Stomach (tissue), 9 donors: ENCODE measurements around the gene PLEKHM3. TPM values are rescaled to one million over a fixed set of nuclear protein-coding genes. Genes with fewer than 3 reads are reported as not detected.

ENCODE experiments used
- DNase-seq, 2 donors: peaks; one replicate each; pipeline versions ENCODE4 v3.0.0 to v3.0.0-alpha.2; 2013 to 2019
- H3K27ac ChIP-seq, 5 donors: fragments of 200-600 bp in 4 of 5; sonication (generic) in 4 of 5; one replicate each; pipeline ENCODE4 v1.5.1; 2013 to 2019; ENCODE audit warnings: mild to moderate bottlenecking in 1 of 5, moderate library complexity in 1 of 5
- H3K27me3 ChIP-seq, 3 donors: fragments of 200-600 bp; sonication (generic); one replicate each; pipeline ENCODE4 v1.5.1; 2017 to 2019; ENCODE audit warnings: mixed run types in 1 of 3
- H3K36me3 ChIP-seq, 4 donors: fragments of 200-600 bp; sonication (generic); 1 replicate in 3 of 4; 2 replicates in 1 of 4; pipeline ENCODE4 v1.5.1; 2016 to 2019
- H3K4me1 ChIP-seq, 4 donors: fragments of 200-600 bp; sonication (generic); one replicate each; pipeline ENCODE4 v1.5.1; 2016 to 2019
- H3K4me3 ChIP-seq, 4 donors: fragments of 200-600 bp; sonication (generic) in 3 of 4; one replicate each; pipeline ENCODE4 v1.5.1; 2016 to 2019; ENCODE audit warnings: mild to moderate bottlenecking in 1 of 4
- H3K9me3 ChIP-seq, 4 donors: fragments of 200-600 bp; sonication (generic); one replicate each; pipeline ENCODE4 v1.5.1; 2016 to 2019
- CTCF ChIP-seq, 7 experiments: fragments of 450-650 bp in 4 of 7; fragments of 200-600 bp in 3 of 7; sonication (generic) in 3 of 7; IDR thresholded peaks; one replicate each; pipeline ENCODE4 v1.5.1; 2016 to 2019; ENCODE audit warnings: antibody characterized with exemption in 7 of 7, control low read depth in 2 of 7, mild to moderate bottlenecking in 1 of 7
- EP300 ChIP-seq: sonication (generic); formaldehyde crosslinking; IDR thresholded peaks from one replicate; pipeline ENCODE4 v1.6.1; 2017; ENCODE audit warnings: antibody characterized with exemption
- POLR2A ChIP-seq, 4 donors: fragments of 450-650 bp; IDR thresholded peaks; one replicate each; pipeline ENCODE4 v1.6.1; 2016; ENCODE audit warnings: antibody characterized with exemption in 4 of 4, control low read depth in 2 of 4, mild to moderate bottlenecking in 1 of 4, moderate library complexity in 1 of 4
- POLR2AphosphoS5 ChIP-seq, 3 donors: sonication (generic); formaldehyde crosslinking; IDR thresholded peaks; one replicate each; pipeline ENCODE4 v1.6.1; 2016; ENCODE audit warnings: antibody characterized with exemption in 3 of 3
- WGBS, 5 donors: extraction: QIAGEN DNeasy Blood & Tissue Kit in 3 of 5; methylation state at CpG; one replicate each; pipeline versions ENCODE4 v1.1.5 to v1.1.7; 2013 to 2018; 5-methylcytosine and 5-hydroxymethylcytosine counted together
- intact Hi-C: fragments of 100-400 bp; cut with DNase I; formaldehyde crosslinking; loops from one replicate; pipeline ENCODE4 v1.15.1; 2023; ENCODE audit warnings: low total_unique reads
- polyA plus RNA-seq, 3 donors: library from polyadenylated mRNA; stranded (reverse); fragments of 200-250 nt; gene quantifications; one replicate each; pipeline ENCODE4 v1.2.3, GENCODE V29; 2013
- total RNA-seq, 5 donors: library from RNA; depleted of rRNA; stranded (reverse); fragments of >200 nt; gene quantifications; one replicate each; pipeline versions ENCODE4 v1.1.0 to v1.2.3, GENCODE V29; 2014 to 2016
- donor health status: healthy with polysubstance abuse.
- donor health status: Bipolar disorder and iron deficiency.
- donor health status: healthy.

The PLEKHM3 gene
- total and polyA plus RNA-seq, 8 donors: 2.1 to 35.1 (median 5.4) TPM

- no peaks in the 10 kb centered on the region for H3K27me3 ChIP-seq
- no peaks in the 10 kb centered on the region for H3K9me3 ChIP-seq
- DNase-seq: no peak
- H3K4me3 ChIP-seq: no peak overlapping the region
- no peaks in the 10 kb centered on the region for H3K36me3 ChIP-seq
- TF ChIP-seq POLR2A (IDR thresholded peaks at IDR 0.05) (no peak), EP300 (no peak), CTCF (IDR thresholded peaks at IDR 0.05) (no peak), POLR2AphosphoS5 (IDR thresholded peaks at IDR 0.05) (no peak)
- 0 to 82% (median 39%) methylated on average over 1 of the region's 1 CpG for WGBS, 5 donors
- intact Hi-C loops: no loop called here
- H3K4me1 ChIP-seq: peaks cover 0 to 12% (median 0%) of the 10 kb centered on the region in 4 donors
- no peak overlapping the region for H3K27ac ChIP-seq
Measured at GRCh38 chr2:207955456-207955855, 69.9 kb downstream of the PLEKHM3 start.

- WGBS, 5 donors: 88 to 98% (median 96%) methylated on average over 3 of the region's 3 CpGs
- Histone ChIP-seq H3K4me3 (no peak overlapping the region), H3K27me3 (no peaks in the 10 kb centered on the region), H3K9me3 (no peaks in the 10 kb centered on the region), H3K4me1 (peaks cover 0 to 12% (median 0%) of the 10 kb centered on the region in 4 donors), H3K27ac (no peak overlapping the region), H3K36me3 (no peaks in the 10 kb centered on the region)
- TF ChIP-seq CTCF (IDR thresholded peaks at IDR 0.05): no peak
- no peak for TF ChIP-seq EP300
- TF ChIP-seq POLR2A (IDR thresholded peaks at IDR 0.05): no peak
- no peak for TF ChIP-seq POLR2AphosphoS5 (IDR thresholded peaks at IDR 0.05)
- intact Hi-C loops: no loop called here
- no peak for DNase-seq
Measured at GRCh38 chr2:207953354-207953753, 72.0 kb downstream of the PLEKHM3 start.

GRCh38 chr2:207952564-207953345 is 72.6 kb downstream of the PLEKHM3 start:
- H3K36me3 ChIP-seq: no peaks in the 10 kb centered on the region
- WGBS, 5 donors: 78 to 91% (median 86%) methylated on average over 6 of the region's 6 CpGs
- H3K4me3 ChIP-seq: no peak overlapping the region
- DNase-seq: no peak
- TF ChIP-seq POLR2A (IDR thresholded peaks at IDR 0.05) (no peak), POLR2AphosphoS5 (IDR thresholded peaks at IDR 0.05) (no peak), CTCF (IDR thresholded peaks at IDR 0.05) (no peak), EP300 (no peak)
- no peaks in the 10 kb centered on the region for H3K9me3 ChIP-seq
- H3K4me1 ChIP-seq: peaks cover 0 to 12% (median 0%) of the 10 kb centered on the region in 4 donors
- intact Hi-C loops: no loop called here
- H3K27me3 ChIP-seq: no peaks in the 10 kb centered on the region
- H3K27ac ChIP-seq: no peak overlapping the region

GRCh38 chr2:207951734-207952470 is 73.4 kb downstream of the PLEKHM3 start:
- Histone ChIP-seq H3K27me3 (no peaks in the 10 kb centered on the region), H3K36me3 (no peaks in the 10 kb centered on the region), H3K27ac (no peak overlapping the region), H3K4me3 (no peak overlapping the region), H3K4me1 (peaks cover 0 to 12% (median 0%) of the 10 kb centered on the region in 4 donors), H3K9me3 (no peaks in the 10 kb centered on the region)
- intact Hi-C loops: no loop called here
- 79 to 88% (median 83%) methylated on average over 5 of the region's 5 CpGs for WGBS, 5 donors
- no peak for DNase-seq
- no peak for TF ChIP-seq POLR2A (IDR thresholded peaks at IDR 0.05)
- TF ChIP-seq POLR2AphosphoS5 (IDR thresholded peaks at IDR 0.05): no peak
